Lower leg skin (tissue), 4 donors: ENCODE data around the gene C1orf35. TPM values are rescaled to one million over a fixed set of nuclear protein-coding genes. Genes with fewer than 3 reads are reported as not detected.

Source experiments
- DNase-seq, 2 donors: peaks; one replicate each; pipeline ENCODE4 v3.0.0-alpha.2; 2019; ENCODE audit warnings: low spot score in 2 of 2
- H3K4me3 ChIP-seq: fragments of 200-600 bp; sonication (generic); 2 replicates; pipeline ENCODE4 v1.5.1; 2017; ENCODE audit warnings: mild to moderate bottlenecking, low read depth; ENCODE audit not compliant: poor library complexity, severe bottlenecking
- POLR2A ChIP-seq, 2 donors: fragments of 450-650 bp; IDR thresholded peaks; one replicate each; pipeline ENCODE4 v1.6.1; 2016 to 2017; ENCODE audit warnings: antibody characterized with exemption in 2 of 2, mild to moderate bottlenecking in 1 of 2, moderate library complexity in 1 of 2
- WGBS, 2 donors: methylation state at CpG; one replicate each; pipeline ENCODE4 v1.1.5; 2018; 5-methylcytosine and 5-hydroxymethylcytosine counted together
- intact Hi-C: fragments of 100-400 bp; cut with DNase I; formaldehyde crosslinking; loops from one replicate; pipeline ENCODE4 v1.15.0; 2023; ENCODE audit warnings: low total_unique reads
- total RNA-seq, 4 donors: library from RNA; depleted of rRNA; stranded (reverse); fragments of >200 nt; gene quantifications; one replicate each; pipeline ENCODE4 v1.1.0, GENCODE V29; 2016
- TF ChIP-seq, protein P1 (sequence below), 3 donors: fragments of 450-650 bp; IDR thresholded peaks; one replicate each; pipeline ENCODE4 v1.5.1; 2016; ENCODE audit warnings: antibody characterized with exemption in 3 of 3, mild to moderate bottlenecking in 3 of 3, moderate library complexity in 2 of 3

C1orf35 gene
- total RNA-seq, 4 donors from 2014 or later = 16.9 to 37.0 (median 31.3) TPM

DNA sequence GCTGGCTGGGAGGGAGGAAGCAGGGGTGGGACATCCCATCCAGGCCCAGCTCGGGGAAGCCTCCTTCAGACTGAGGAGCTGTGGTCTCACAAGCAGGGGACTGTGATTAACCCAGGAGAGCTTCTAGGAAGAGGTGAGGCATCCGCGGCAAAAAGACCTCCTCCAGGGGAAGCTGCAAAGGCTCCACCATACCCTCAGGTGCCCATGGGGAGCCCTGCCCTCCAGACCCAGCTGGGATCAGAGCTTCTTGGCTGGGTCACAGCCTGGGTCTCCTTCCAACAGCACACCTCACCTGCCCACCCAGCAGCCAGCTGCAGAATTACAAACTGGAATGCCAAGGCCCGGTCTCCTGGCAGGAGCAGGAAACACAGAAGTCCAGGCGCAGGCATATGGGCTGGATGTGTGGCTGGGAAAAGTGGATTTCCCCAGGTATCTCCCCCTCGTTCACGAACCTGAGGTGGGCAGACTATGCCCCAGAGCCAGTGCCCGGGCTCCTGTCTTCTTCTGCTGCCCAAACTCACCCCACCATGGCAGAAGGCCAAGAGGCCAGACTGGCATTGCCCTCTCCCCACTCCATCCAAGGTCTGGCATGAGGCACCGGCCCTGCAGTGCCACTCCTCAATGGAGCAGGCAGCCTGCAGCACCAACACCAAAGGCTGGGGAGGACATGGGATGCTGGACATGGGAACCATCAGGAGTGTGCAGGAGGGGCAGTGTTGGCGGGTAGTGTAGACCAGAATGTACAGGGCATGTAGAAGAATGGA lies 36.1 kb downstream of the C1orf35 start:
- intact Hi-C loops = no loop called here
- no peak overlapping the region for H3K4me3 ChIP-seq
- peak in 1 of 2 donors; percentile 69 for DNase-seq
- TF ChIP-seq, protein P1, sequence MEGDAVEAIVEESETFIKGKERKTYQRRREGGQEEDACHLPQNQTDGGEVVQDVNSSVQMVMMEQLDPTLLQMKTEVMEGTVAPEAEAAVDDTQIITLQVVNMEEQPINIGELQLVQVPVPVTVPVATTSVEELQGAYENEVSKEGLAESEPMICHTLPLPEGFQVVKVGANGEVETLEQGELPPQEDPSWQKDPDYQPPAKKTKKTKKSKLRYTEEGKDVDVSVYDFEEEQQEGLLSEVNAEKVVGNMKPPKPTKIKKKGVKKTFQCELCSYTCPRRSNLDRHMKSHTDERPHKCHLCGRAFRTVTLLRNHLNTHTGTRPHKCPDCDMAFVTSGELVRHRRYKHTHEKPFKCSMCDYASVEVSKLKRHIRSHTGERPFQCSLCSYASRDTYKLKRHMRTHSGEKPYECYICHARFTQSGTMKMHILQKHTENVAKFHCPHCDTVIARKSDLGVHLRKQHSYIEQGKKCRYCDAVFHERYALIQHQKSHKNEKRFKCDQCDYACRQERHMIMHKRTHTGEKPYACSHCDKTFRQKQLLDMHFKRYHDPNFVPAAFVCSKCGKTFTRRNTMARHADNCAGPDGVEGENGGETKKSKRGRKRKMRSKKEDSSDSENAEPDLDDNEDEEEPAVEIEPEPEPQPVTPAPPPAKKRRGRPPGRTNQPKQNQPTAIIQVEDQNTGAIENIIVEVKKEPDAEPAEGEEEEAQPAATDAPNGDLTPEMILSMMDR (IDR thresholded peaks at IDR 0.05) = no peak
- TF ChIP-seq POLR2A (IDR thresholded peaks at IDR 0.05) = no peak
- 38 to 63% methylated on average over 7 to 10 of the region's 10 CpGs for WGBS, 2 donors

DNA sequence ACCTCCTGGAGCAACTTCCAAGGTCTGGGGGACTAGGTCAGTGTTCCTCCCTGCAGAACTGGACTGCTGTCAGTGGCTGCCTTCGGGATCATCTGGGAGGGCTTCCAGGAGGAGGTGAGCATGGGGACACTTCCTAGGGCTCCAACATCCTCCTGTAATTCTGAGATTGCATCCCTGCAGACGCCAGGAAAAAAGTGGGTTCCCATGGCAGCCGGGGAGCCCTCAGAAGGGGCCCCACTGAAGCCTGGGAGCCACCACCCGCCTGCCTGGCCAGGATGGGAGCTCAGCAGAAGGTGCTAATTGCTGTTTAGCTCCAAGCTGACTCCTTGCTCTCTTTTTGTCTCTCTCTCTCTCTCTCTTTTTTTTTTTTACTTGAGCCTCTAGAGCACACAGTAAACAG lies 36.7 kb downstream of the C1orf35 start:
- TF ChIP-seq POLR2A (IDR thresholded peaks at IDR 0.05) = no peak
- TF ChIP-seq, protein P1 (IDR thresholded peaks at IDR 0.05) = no peak
- H3K4me3 ChIP-seq = no peak overlapping the region
- 16 to 32% methylated on average over 3 of the region's 4 CpGs for WGBS, 2 donors
- intact Hi-C loops = no loop called here
- DNase-seq = no peak

DNA sequence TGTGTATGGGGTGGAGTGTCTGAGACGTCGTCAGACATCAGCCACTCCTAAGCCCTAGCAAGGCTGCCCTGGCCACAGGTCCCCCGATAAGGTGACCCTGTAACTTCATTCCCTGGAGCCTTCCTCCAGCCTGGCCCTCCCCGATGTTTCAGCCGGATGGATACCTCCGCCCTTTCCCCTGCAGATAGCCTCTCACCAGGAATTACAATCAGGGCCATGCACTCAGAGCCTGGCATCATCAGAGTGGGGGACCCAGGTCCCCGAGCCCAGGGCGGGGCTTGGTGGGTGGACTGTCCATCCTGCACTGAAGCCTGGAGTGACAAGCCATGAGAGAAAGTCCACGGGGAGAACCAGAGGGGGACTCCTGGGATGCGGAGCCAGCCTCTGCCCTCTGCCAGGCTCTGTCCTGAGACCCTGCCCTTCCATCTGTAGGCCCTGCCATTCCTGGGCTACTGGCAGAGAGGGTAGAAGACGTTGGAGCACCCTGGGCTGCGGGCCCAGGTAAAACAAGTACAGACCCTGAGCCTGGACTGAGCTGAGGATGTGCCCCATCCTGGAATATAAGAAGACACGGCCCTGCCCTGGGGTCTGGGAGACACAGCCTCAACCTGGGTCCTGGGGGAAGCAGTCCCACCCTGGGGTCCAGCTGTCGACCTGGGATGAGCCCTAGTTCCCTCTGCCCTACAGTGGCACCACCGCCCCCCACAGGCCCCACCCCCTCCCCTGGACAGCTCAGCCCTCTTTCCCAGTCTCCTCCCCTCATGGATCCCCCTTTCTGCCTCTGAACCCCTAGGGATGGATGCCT lies 37.4 kb downstream of the C1orf35 start:
- TF ChIP-seq, protein P1 (IDR thresholded peaks at IDR 0.05) = no peak
- no peak for TF ChIP-seq POLR2A (IDR thresholded peaks at IDR 0.05)
- H3K4me3 ChIP-seq = no peak overlapping the region
- 55 to 68% methylated on average over 12 to 15 of the region's 15 CpGs for WGBS, 2 donors
- DNase-seq = peak in 1 of 2 donors; percentile 74
- intact Hi-C loops = no loop called here

DNA sequence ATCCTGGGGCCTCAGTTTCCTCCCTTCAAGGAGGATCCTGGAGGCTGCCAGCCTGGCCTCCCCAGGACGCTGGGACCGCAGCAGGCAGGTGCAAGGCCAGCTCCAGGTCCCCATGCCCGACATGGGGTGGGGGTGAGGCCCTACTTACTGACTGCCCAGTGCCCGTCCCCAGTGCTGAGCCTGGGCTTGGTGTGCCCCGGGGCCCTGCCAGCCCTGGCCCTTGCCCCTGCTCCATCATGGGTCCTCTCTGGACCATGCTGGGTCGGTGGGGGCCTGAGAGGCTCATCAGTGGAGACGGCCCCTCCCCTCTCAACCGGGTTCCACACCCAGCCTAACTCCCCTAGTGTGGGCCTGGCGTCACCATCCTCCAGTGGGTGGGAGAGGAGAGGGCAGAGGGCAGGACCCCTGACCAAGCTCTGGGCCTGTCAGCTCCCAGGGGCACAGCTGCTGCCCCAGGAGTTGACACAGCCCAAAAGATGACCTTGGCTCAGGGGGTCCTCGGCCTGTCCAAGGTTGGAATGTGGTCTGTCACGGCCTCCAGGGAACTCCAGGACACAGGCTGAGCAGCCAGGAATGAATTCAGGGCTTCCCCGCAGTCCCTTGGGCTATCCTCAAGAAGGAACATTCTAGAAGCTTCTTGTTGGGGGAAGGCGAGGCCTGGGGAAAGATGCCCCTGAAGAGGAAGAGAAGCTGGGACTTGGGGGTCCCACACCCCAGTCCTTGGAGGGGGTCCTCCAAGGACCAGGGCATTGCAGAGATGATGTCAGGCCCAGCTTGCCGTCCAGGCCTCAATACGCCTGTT lies 38.2 kb downstream of the C1orf35 start:
- 67 to 74% methylated on average over 9 to 12 of the region's 15 CpGs for WGBS, 2 donors
- TF ChIP-seq, protein P1 (IDR thresholded peaks at IDR 0.05) = no peak
- TF ChIP-seq POLR2A (IDR thresholded peaks at IDR 0.05) = no peak
- intact Hi-C loops = no loop called here

DNA sequence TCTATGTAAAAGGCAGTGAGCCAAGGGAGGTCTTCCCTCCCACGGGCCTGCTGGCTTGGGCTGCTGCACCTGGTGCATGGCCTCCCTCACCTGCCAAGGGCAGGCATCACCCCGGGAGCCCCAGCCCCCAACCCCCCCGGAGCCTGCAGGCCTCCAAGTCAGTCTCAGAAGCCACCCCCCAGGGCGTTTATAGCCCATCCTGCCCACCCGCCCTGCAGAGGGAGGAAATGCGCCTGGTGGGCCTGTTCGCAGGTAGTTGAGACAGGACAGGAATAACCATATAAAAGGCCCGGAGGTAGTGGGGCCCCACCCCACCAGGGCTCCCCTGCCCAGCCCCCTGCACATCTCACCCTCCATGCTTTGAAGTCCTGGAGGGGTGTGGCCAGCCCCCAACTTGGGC lies 38.8 kb downstream of the C1orf35 start:
- peak in 1 of 2 donors; percentile 79 for DNase-seq

More for the DNA sequence above, 38.2 kb downstream of the C1orf35 start:
- DNase-seq = peak in 1 of 2 donors; percentile 65
- H3K4me3 ChIP-seq = no peak overlapping the region

More for the DNA sequence above, 38.8 kb downstream of the C1orf35 start:
- TF ChIP-seq, protein P1 (IDR thresholded peaks at IDR 0.05) = no peak
- H3K4me3 ChIP-seq = no peak overlapping the region
- WGBS, 2 donors = 32 to 35% methylated on average over 8 of the region's 8 CpGs
- intact Hi-C loops = no loop called here
